ENCODE measurements around the gene NEXN. TPM values are rescaled to one million over a fixed set of nuclear protein-coding genes. Genes with fewer than 3 reads are reported as not detected.
A peak's percentile ranks its signal among the peaks of the same experiment; 100 is the strongest.
"Not testable (repeated sequence)": the region's sequence is repeated elsewhere in the genome, so short reads cannot be mapped to it uniquely, and the experiment has no call there.

NEXN gene
- total and polyA plus RNA-seq, 12 donors: 6.5 to 50.6 (median 17.1) TPM

DNA sequence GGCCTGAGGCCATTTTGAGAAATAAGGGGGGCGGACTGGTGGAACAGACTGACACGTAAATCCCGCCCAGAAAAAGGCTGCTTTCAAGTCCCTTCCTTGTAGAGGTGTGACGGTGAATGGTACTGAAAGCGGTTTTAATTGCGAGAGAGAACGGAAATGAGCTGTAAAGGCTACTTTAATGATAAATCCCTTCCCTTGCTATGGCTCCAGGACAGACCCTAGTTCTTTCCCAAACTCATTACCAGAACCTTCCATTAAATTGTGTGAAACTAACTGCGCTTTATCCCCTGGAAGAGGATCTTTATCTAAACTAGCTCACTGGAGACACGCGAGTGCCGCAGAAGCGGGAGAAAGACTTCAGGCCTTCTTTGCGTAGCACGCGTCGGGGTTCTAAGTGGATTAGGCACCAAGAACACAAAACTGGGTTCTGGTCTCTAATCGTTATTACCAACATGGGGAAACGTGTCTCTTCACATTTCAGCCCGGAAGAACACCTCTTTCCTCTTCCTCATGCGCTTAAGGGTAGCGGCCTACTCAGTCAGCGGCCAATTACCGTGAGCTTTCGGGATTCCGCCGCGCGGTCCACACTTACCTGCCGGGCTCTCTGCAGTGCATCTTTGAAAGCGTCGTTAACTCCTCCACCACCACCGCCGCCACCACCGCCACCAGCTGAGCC, 90.0 kb downstream of the NEXN start:
- H3K4me3 ChIP-seq: peak overlapping the region; percentile 8 to 84 (median 40)
- intact Hi-C loops (cut with DNase I): loop anchor here (2.0 to 10.0 kb wide), 2 partner anchors 26 to 136 kb away; partner anchors contain the start of gene DNAJB4 (in 1 of the 2)

DNA sequence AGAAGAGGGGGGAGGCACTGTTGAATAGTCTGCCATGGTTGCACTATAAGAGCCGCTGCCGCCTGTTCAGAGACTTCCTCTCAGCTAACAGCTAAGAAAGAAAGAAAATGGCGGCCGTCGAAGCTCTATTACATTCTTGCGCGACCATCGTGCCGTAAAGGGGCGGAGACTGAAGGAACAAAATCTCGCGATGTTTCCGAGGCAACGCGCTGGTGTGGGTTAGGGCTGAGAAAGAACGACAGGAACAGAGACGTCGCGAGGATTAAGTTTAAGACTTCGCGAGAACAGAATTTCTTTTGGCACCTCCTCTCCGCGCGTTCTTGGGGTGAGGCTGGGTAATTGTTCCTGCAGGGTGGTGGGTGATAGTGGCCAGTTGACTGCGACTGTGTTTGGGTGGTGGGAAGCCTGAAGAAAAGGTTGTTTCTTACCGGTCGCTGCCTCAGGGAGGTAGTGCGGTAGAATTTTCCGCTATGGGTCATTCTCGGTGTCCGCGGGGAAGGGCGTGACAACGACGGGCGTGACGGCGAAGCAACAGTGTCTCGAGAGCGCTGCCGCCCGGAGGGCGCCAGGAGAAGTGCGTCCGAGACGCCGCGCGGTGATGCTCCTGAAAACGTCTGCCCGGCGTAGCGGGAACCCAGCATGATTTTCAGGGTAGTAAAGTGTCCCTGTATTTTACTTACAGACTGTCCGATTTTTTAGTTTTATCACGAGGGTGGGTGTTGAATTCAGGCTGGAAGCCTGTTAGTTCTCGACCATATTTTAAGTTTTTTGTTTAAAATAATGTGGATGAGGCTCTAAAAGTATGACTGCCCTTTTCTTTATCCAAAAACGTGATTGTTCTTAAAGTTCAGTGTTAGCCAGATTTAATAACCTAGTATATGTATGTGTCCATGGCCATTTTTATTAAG, 90.8 kb downstream of the NEXN start, which contains the start of gene FUBP1:
Gene FUBP1, minus strand, starts transcription at position 104 of the 908 bp plus-strand sequence. Its CDS starts 68 bp downstream, at position 36.
- H3K9me3 ChIP-seq (replicated peaks in 1 of 3): no peaks in the 10 kb centered on the region
- no peaks in the 10 kb centered on the region for H3K27me3 ChIP-seq
- DNase-seq: peak; percentile 95 to 99 (median 98)
- intact Hi-C loops (cut with DNase I): loop anchor here (2.0 to 10.0 kb wide), 2 partner anchors 26 to 136 kb away; partner anchors contain the start of gene DNAJB4 (in 1 of the 2)
- peak within 1 kb of the TSS; percentile 84 to 99 (median 99) for H3K27ac ChIP-seq
- peaks cover 24 to 57% of the 10 kb centered on the region in 2 donors for H3K4me1 ChIP-seq (replicated peaks in 1 of 2)
- no peaks in the 10 kb centered on the region for H3K36me3 ChIP-seq (replicated peaks in 1 of 2)
- 0 to 1% (median 0%) methylated on average over 38 to 57 of the region's 57 CpGs for WGBS, 4 donors
- H3K4me3 ChIP-seq: peak within 1 kb of the TSS; percentile 66 to 84 (median 69)
- TF ChIP-seq, protein P1, sequence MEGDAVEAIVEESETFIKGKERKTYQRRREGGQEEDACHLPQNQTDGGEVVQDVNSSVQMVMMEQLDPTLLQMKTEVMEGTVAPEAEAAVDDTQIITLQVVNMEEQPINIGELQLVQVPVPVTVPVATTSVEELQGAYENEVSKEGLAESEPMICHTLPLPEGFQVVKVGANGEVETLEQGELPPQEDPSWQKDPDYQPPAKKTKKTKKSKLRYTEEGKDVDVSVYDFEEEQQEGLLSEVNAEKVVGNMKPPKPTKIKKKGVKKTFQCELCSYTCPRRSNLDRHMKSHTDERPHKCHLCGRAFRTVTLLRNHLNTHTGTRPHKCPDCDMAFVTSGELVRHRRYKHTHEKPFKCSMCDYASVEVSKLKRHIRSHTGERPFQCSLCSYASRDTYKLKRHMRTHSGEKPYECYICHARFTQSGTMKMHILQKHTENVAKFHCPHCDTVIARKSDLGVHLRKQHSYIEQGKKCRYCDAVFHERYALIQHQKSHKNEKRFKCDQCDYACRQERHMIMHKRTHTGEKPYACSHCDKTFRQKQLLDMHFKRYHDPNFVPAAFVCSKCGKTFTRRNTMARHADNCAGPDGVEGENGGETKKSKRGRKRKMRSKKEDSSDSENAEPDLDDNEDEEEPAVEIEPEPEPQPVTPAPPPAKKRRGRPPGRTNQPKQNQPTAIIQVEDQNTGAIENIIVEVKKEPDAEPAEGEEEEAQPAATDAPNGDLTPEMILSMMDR (IDR thresholded peaks at IDR 0.05): peak; percentile 45 to 88 (median 76)
- TF ChIP-seq POLR2A (IDR thresholded peaks at IDR 0.05): peak; percentile 87 to 96

More for the DNA sequence above, 90.0 kb downstream of the NEXN start:
- TF ChIP-seq POLR2A (IDR thresholded peaks at IDR 0.05): peak in 1 of 2 donors; percentile 45
- TF ChIP-seq, protein P1 (IDR thresholded peaks at IDR 0.05): no peak
- Histone ChIP-seq H3K4me1 (replicated peaks in 1 of 2) (peaks cover 24 to 53% of the 10 kb centered on the region in 2 donors), H3K36me3 (replicated peaks in 1 of 2) (no peaks in the 10 kb centered on the region), H3K27ac (peak overlapping the region; percentile 84 to 99 (median 99)), H3K27me3 (no peaks in the 10 kb centered on the region), H3K9me3 (replicated peaks in 1 of 3) (no peaks in the 10 kb centered on the region)
- peak; percentile 75 to 94 (median 89) for DNase-seq
- 0 to 1% (median 1%) methylated on average over 26 to 34 of the region's 34 CpGs for WGBS, 4 donors

DNA sequence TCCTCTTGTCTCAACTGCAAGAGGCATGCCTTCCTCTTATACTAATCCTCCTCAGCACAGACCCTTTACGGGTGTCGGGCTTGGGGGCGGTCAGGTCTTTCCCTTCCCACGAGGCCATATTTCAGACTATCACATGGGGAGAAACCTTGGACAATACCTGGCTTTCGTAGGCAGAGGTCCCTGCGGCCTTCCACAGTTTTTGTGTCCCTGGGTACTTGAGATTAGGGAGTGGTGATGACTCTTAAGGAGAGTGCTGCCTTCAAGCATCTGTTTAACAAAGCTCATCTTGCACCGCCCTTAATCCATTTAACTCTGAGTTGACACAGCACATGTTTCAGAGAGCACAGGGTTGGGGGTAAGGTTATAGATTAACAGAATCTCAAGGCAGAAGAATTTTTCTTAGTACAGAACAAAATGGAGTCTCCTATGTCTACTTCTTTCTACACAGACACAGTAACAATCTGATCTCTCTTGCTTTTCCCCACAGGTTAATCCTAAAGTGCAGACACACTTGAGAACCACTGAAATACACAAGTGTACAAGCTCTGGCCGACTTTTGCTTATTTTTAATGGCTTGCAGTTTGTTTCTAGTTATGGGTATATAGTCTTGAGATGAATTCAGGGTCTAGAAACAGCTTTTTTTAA, 95.0 kb downstream of the NEXN start:
- Histone ChIP-seq H3K4me1 (replicated peaks in 1 of 2) (peaks cover 18 to 33% of the 10 kb centered on the region in 2 donors), H3K27ac (peak overlapping the region in 2 of 5 donors; percentile 31 to 37)
- H3K4me3 ChIP-seq; H3K27me3 ChIP-seq; H3K36me3 ChIP-seq (replicated peaks in 1 of 2); intact Hi-C loops (cut with DNase I); H3K9me3 ChIP-seq (replicated peaks in 1 of 3); DNase-seq: not testable (repeated sequence)
- WGBS, 4 donors: 83 to 91% (median 86%) methylated on average over 7 to 8 of the region's 8 CpGs

DNA sequence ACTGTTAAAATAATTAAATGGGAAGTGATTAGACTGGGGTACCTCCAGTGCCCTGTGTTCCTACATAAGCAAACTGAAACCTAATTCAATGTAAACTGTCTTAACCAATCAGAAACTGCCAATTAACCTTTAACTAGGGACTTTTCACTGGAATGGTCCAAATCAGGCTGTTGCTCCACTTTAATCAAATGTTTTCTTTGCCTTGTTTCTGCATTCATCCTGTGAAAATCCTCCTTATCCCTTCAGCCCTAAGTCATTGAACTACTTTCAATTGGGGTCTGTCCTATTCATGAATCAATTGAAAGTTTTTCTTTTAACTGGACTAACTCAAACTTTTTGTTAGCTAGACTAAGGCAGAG, 95.6 kb downstream of the NEXN start:
- Histone ChIP-seq H3K27ac (peak overlapping the region in 2 of 5 donors; percentile 31 to 37), H3K36me3 (replicated peaks in 1 of 2) (no peaks in the 10 kb centered on the region), H3K27me3 (no peaks in the 10 kb centered on the region), H3K9me3 (replicated peaks in 1 of 3) (no peaks in the 10 kb centered on the region), H3K4me1 (replicated peaks in 1 of 2) (peaks cover 18 to 33% of the 10 kb centered on the region in 2 donors), H3K4me3 (no peak overlapping the region)
- no peak for DNase-seq
- intact Hi-C loops (cut with DNase I): no loop called here
- TF ChIP-seq, protein P1 (IDR thresholded peaks at IDR 0.05): no peak
- TF ChIP-seq POLR2A (IDR thresholded peaks at IDR 0.05): no peak
